IMR-90 (cell line): ENCODE results near the gene TEAD1. TPM values are rescaled to one million over a fixed set of nuclear protein-coding genes. Genes with fewer than 3 reads are reported as not detected.

ENCODE experiments used
- ATAC-seq: fragments of 200-7000 bp; cut with Tn5 transposase; 2 replicates; pipeline ENCODE4 v1.9.1; 2020; ENCODE audit warnings: low read depth, mild to moderate bottlenecking, moderate library complexity
- BruUV-seq: library from RNA; stranded (reverse); fragments of 400-500 nt; replicated peaks from 2 replicates; lab custom pipeline; 2021; lab: Mats Ljungman, UMichigan
- CTCF ChIA-PET: fragments of 300-600 bp; formaldehyde crosslinking; extraction: SDS; loops from one replicate; lab custom pipeline; 2021; ENCODE audit warnings: antibody characterized with exemption; lab: Yijun Ruan, JAX
- POLR2A ChIA-PET: fragments of 300-600 bp; sonication (Branson Sonifier 250); formaldehyde crosslinking; loops from one replicate; lab custom pipeline; 2022; ENCODE audit warnings: antibody characterized with exemption; ENCODE audit not compliant: unreplicated experiment; lab: Charles Lee
- DNase-seq: peaks from one replicate; pipeline ENCODE4 v3.0.0; 2013
- H2AFZ ChIP-seq: replicated peaks from 2 replicates; pipeline ENCODE3; 2013; ENCODE audit warnings: low read length, mild to moderate bottlenecking; ENCODE audit not compliant: poor library complexity
- H2AK5ac ChIP-seq: 2 replicates; pipeline ENCODE4 v1.6.1; 2013; ENCODE audit warnings: low read depth, low read length, inconsistent platforms
- H2AK9ac ChIP-seq: replicated peaks from 2 replicates; pipeline ENCODE3; 2013; ENCODE audit warnings: mild to moderate bottlenecking, low read depth, low read length, moderate library complexity; ENCODE audit not compliant: poor library complexity
- H2BK120ac ChIP-seq: 2 replicates; pipeline ENCODE4 v1.6.1; 2013; ENCODE audit warnings: low read depth, low read length, inconsistent platforms
- H2BK15ac ChIP-seq: 3 replicates; pipeline ENCODE4 v1.6.1; 2013; ENCODE audit warnings: low read depth, low read length, inconsistent platforms
- H2BK20ac ChIP-seq: 2 replicates; pipeline ENCODE4 v1.6.1; 2013; ENCODE audit warnings: low read depth, mild to moderate bottlenecking, inconsistent platforms, low read length, moderate library complexity
- H2BK5ac ChIP-seq: 2 replicates; pipeline ENCODE4 v1.6.1; 2013; ENCODE audit warnings: mild to moderate bottlenecking, low read depth, low read length, inconsistent platforms; ENCODE audit not compliant: poor library complexity, severe bottlenecking
- H3K14ac ChIP-seq: replicated peaks from 2 replicates; pipeline ENCODE4 v1.6.1; 2013; ENCODE audit warnings: low read depth, low read length, inconsistent platforms
- H3K18ac ChIP-seq: 2 replicates; pipeline ENCODE4 v1.6.1; 2013; ENCODE audit warnings: low read depth, low read length, control low read depth
- H3K23ac ChIP-seq: 2 replicates; pipeline ENCODE4 v1.6.1; 2013; ENCODE audit warnings: low read depth, low read length, inconsistent platforms
- H3K27ac ChIP-seq: 2 replicates; pipeline ENCODE4 v1.5.1; 2013; ENCODE audit warnings: mild to moderate bottlenecking, control low read depth, low read length; ENCODE audit not compliant: insufficient read depth
- H3K27me3 ChIP-seq: 2 replicates; pipeline ENCODE4 v1.6.1; 2013; ENCODE audit warnings: low read length; ENCODE audit not compliant: control insufficient read depth, insufficient read depth
- H3K36me3 ChIP-seq: 2 replicates; pipeline ENCODE4 v1.6.1; 2013; ENCODE audit warnings: low read length, mixed read lengths; ENCODE audit not compliant: control insufficient read depth, insufficient read depth
- H3K4ac ChIP-seq: 2 replicates; pipeline ENCODE4 v1.6.1; 2013; ENCODE audit warnings: low read depth, low read length, inconsistent platforms
- H3K4me1 ChIP-seq: 2 replicates; pipeline ENCODE4 v1.6.1; 2013; ENCODE audit warnings: low read length, mixed read lengths; ENCODE audit not compliant: control insufficient read depth, insufficient read depth
- H3K4me2 ChIP-seq: 2 replicates; pipeline ENCODE4 v1.6.1; 2013; ENCODE audit warnings: low read depth, mild to moderate bottlenecking, control low read depth, low read length, moderate library complexity
- H3K4me3 ChIP-seq: 2 replicates; pipeline ENCODE4 v1.5.1; 2013; ENCODE audit warnings: low read depth, mild to moderate bottlenecking, control low read depth, low read length, moderate library complexity; ENCODE audit not compliant: insufficient read depth
- H3K56ac ChIP-seq: 2 replicates; pipeline ENCODE4 v1.6.1; 2013; ENCODE audit warnings: low read length, inconsistent platforms; ENCODE audit not compliant: insufficient read depth; ENCODE audit errors: extremely low read depth
- H3K79me1 ChIP-seq, 2 experiments: 2 replicates each; pipeline ENCODE4 v1.6.1; 2013; ENCODE audit warnings: low read length in 2 of 2, inconsistent platforms in 1 of 2, low read depth in 1 of 2
- H3K9ac ChIP-seq: 2 replicates; pipeline ENCODE4 v1.6.1; 2013; ENCODE audit warnings: low read depth, low read length, control low read depth
- H3K9me1 ChIP-seq: 2 replicates; pipeline ENCODE4 v1.6.1; 2013; ENCODE audit warnings: low read length, inconsistent platforms; ENCODE audit not compliant: insufficient read depth
- H3K9me3 ChIP-seq: 2 replicates; pipeline ENCODE4 v1.6.1; 2013; ENCODE audit warnings: low read length; ENCODE audit not compliant: control insufficient read depth, insufficient read depth
- H4K20me1 ChIP-seq: 2 replicates; pipeline ENCODE4 v1.6.1; 2013; ENCODE audit warnings: low read length, inconsistent platforms; ENCODE audit not compliant: insufficient read depth
- H4K5ac ChIP-seq: 2 replicates; pipeline ENCODE4 v1.6.1; 2013; ENCODE audit warnings: mild to moderate bottlenecking, low read depth, low read length, control low read depth
- H4K8ac ChIP-seq, 2 experiments: 2 replicates each; pipeline ENCODE4 v1.6.1; 2013; ENCODE audit warnings: low read depth in 2 of 2, low read length in 2 of 2, control low read depth in 1 of 2, inconsistent platforms in 1 of 2
- H4K91ac ChIP-seq: 2 replicates; pipeline ENCODE4 v1.6.1; 2013; ENCODE audit warnings: low read depth, low read length, inconsistent platforms; ENCODE audit not compliant: insufficient read depth
- BHLHE40 ChIP-seq: fragments of 150-350 bp; IDR thresholded peaks from 2 replicates; pipeline ENCODE4 v1.6.1; 2016; ENCODE audit warnings: mild to moderate bottlenecking, low read depth, low read length
- CEBPB ChIP-seq: IDR thresholded peaks from 2 replicates; pipeline ENCODE4 v1.6.1; 2012; ENCODE audit warnings: low read depth, low read length, improper control_type of control experiment
- CTCF ChIP-seq: conservative IDR thresholded peaks from 2 replicates; pipeline ENCODE4 v1.5.1; 2012; ENCODE audit warnings: mild to moderate bottlenecking, low read depth, low read length, improper control_type of control experiment
- ELK1 ChIP-seq: fragments of 150-350 bp; IDR thresholded peaks from 2 replicates; pipeline ENCODE4 v1.6.1; 2016; ENCODE audit warnings: low read depth, mild to moderate bottlenecking, low read length, moderate library complexity, borderline replicate concordance
- MXI1 ChIP-seq: IDR thresholded peaks from 2 replicates; pipeline ENCODE4 v1.6.1; 2012; ENCODE audit warnings: low read depth, mild to moderate bottlenecking, low read length, moderate library complexity, borderline replicate concordance
- NFE2L2 ChIP-seq: fragments of 150-350 bp; IDR thresholded peaks from 2 replicates; pipeline ENCODE4 v1.6.1; 2016; ENCODE audit warnings: low read depth, mild to moderate bottlenecking, low read length
- RFX5 ChIP-seq: IDR thresholded peaks from 2 replicates; pipeline ENCODE4 v1.8.0; 2012; ENCODE audit warnings: low read depth, mild to moderate bottlenecking, low read length, moderate library complexity
- USF2 ChIP-seq: fragments of 150-350 bp; IDR thresholded peaks from 2 replicates; pipeline ENCODE4 v1.6.1; 2017; ENCODE audit warnings: mild to moderate bottlenecking, antibody characterized with exemption, low read length, low read depth
- WGBS, 2 experiments: methylation state at CpG; one replicate each; pipeline versions ENCODE4 v1.1.5 to v1.1.7; 2013; ENCODE audit warnings: missing lambda C conversion rate in 2 of 2; ENCODE audit not compliant: insufficient read length in 1 of 2; ENCODE audit errors: extremely low coverage in 2 of 2; 5-methylcytosine and 5-hydroxymethylcytosine counted together
- dilution Hi-C: fragments of 300-500 bp; cut with HindIII; formaldehyde crosslinking; loops from one replicate; pipeline ENCODE4 v1.14.3; 2018; ENCODE audit warnings: low sequenced_read_pairs; ENCODE audit not compliant: unreplicated experiment
- in situ Hi-C: fragments of 300-500 bp; cut with MboI; formaldehyde crosslinking; loops from 3 replicates; pipeline ENCODE4 v1.14.3; 2019; ENCODE audit warnings: low sequenced_read_pairs, inconsistent platforms, mixed read lengths
- intact Hi-C: fragments of 100-400 bp; cut with micrococcal nuclease; formaldehyde crosslinking; loops from 2 replicates; pipeline ENCODE4 v1.10.0; 2022
- polyA plus RNA-seq, 3 experiments: library from polyadenylated mRNA; depleted of rRNA; stranded (reverse); fragments of >200 nt; gene quantifications; 2 replicates each; pipeline ENCODE4 v1.2.3, GENCODE V29; 2012; ENCODE audit warnings: low replicate concordance in 1 of 3
- total RNA-seq: library from RNA; depleted of rRNA; stranded (reverse); fragments of >200 nt; gene quantifications from 2 replicates; pipeline ENCODE4 v1.2.3, GENCODE V29; 2012

The TEAD1 gene
- total and polyA plus RNA-seq, 2 of the 4 experiments (the other 2 are of a cell fraction) = 51.8 to 69.2 TPM

GRCh38 chr11:12950670-12951069, 276.4 kb downstream of the TEAD1 start:
- ATAC-seq (no peak; the same call in 1 of the 2 replicates), DNase-seq (peak; percentile 43)
- Histone ChIP-seq H3K56ac (peak overlapping the region; percentile 40; the same call in 1 of the 2 replicates), H2AFZ (no peak overlapping the region), H4K20me1 (no peaks in the 10 kb centered on the region), H3K4me2 (no peak overlapping the region), H3K9me1 (peaks cover 8% of the 10 kb centered on the region), H3K79me1 (no peaks in the 10 kb centered on the region), H4K8ac (no peak overlapping the region), H2AK5ac (no peak overlapping the region), H3K23ac (no peak overlapping the region), H3K4me3 (no peak overlapping the region), H3K14ac (no peak overlapping the region), H4K91ac (no peak overlapping the region), H3K27me3 (no peaks in the 10 kb centered on the region), H3K18ac (no peak overlapping the region), H3K36me3 (no peaks in the 10 kb centered on the region), H2BK15ac (no peak overlapping the region; the same call in 2 of the 3 replicates), H3K4me1 (no peaks in the 10 kb centered on the region), H2BK120ac (peak overlapping the region; percentile 70; the same call in 1 of the 2 replicates), H3K9me3 (peaks cover 2% of the 10 kb centered on the region; the same call in 1 of the 2 replicates), H3K4ac (no peak overlapping the region), H2BK5ac (no peak overlapping the region), H3K27ac (no peak overlapping the region), H2BK20ac (peak overlapping the region; percentile 22; the same call in 1 of the 2 replicates), H2AK9ac (no peak overlapping the region), H3K9ac (no peak overlapping the region), H4K5ac (no peak overlapping the region; the same call in 1 of the 2 replicates)
- in situ Hi-C loops = no loop called here
- dilution Hi-C loops = loop anchor here (25.0 kb wide), 1 partner anchor 212 kb away; no protein-coding TSS in a partner anchor
- TF ChIP-seq MXI1 (no peak), CEBPB (peak; percentile 78), ELK1 (no peak), CTCF (no peak), RFX5 (no peak), USF2 (no peak), BHLHE40 (no peak), NFE2L2 (no peak)
- WGBS, 2 experiments = no CpG with 5 or more reads among the region's 1 CpG
- intact Hi-C loops = no loop called here
- BruUV-seq = no TSS peak
- ChIA-PET CTCF (no interaction called here), POLR2A (no interaction called here)
